HG03064 (cell line): ENCODE data around the gene TGFB2.

ENCODE experiments used
- ATAC-seq: cut with Tn5 transposase; IDR thresholded peaks from one replicate; pipeline ENCODE4 v1.9.1; 2021; ENCODE audit warnings: low read depth; ENCODE audit not compliant: unreplicated experiment

The TGFB2 gene

DNA sequence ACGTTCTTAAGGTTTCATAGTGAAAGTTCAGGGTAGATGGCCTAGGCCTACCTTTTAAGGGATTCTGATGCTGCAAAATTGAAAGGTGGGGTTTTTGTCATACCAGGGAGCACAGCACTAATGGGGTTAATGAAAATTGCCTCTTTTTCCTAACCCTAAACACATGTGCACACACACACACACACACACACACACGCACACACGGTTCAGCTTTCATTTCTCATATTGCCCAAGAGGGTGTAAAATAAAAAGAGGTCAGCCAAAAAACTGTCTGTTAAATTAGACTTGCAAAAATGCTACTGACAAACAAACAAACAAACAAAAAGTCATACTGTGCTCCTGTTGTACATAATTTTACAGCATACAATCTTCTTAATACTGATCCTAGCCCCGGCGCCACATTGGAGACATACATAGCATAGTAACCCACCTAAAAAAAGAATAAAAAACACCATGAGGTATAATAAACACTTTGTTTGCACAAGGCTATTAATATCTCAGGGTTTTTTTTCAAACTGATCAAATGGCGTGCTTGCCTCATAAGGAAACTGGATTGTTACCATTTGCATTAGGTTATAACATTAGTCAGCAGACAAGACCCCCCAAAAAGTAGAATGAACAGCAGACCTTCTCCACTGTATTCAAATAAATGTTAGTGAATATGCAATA is 69.1 kb downstream of the TGFB2 start:
- no peak for ATAC-seq

DNA sequence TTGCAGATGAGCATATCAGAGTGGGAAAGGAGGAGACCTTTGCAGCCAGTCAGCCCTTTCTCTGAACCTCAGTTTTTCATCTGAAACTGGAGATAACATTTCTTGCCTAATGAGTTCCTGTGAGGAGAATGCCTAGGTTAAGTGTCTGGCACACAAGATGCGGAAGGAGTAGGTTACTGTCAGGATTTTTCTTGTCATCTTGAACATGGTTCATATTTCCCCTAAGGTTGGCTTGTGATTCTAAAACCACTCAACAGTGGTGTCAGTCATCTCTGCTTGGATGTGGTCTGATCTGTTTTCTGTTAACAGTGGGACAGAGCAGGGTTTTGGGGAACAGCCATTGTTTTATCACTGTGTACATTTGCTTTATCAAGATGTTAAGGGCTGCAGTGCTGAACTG is 70.6 kb downstream of the TGFB2 start:
- ATAC-seq = no peak

DNA sequence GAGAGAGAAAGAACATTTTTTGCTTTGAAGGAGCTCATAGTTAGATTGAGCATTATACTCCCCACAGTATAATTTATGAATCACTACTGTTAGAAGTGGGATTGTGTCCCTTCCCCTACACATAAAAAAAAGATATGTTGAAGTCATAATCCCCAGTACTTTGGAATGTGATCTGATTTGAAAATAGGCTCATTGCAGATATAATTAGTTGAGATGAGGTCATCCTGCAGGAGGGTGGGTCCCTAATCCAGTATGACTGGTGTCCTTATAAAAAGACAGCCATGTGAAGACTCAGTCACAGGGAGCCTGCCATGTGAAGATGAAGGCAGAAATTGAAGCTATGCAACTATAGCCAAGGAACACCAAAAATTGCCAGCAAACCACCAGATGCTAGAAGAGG is 76.4 kb downstream of the TGFB2 start:
- ATAC-seq = no peak

DNA sequence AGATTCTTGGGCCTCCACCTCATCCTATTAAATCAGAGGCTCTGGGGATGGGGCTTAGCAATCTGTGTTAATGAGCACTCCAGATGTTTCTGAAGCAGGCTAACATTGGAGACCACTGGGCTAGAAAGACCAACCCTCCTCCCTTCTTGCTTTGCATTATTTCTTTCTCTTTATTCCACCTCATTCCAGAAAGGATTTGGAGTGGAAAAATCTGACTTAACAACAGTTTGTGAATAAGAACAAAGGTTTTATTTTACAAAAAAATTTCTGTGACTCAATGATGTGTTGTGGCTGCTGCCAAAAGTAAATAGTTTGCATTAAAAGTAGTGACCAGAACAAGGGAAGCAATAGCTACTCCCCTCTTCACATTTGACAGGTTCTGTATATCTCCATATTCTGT is 79.4 kb downstream of the TGFB2 start:
- no peak for ATAC-seq

DNA sequence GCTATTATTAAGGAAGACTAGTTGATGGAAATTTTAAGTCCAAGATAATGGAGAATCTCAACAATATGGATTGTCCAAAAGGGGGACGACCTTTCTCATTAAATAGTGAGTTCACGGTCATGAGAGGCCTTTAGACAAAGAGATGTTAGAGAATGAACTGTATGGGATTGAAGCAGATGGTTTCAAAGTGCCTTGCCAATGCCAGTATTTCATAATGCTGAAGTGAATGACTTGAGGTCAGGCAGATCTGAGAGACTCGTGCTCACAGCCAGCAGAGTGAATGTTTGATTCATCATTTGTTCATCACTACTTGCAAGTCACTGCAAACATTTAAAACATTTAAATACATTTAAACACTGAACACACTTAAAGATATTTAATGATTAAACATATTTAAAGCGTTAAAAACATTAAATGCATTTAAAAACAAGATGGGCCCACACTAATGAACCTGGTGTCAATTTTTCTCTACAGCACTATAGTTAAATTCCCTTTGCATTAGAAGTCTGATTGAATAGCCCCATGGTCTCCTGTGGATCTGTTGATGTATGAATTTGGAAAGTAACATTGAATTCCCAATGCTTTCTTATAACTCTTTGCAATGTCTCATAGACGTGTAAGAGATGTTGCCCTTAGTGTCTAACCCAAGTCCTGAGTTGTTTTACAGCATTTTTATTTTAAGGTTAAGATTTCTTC is 80.7 kb downstream of the TGFB2 start:
- ATAC-seq = no peak

DNA sequence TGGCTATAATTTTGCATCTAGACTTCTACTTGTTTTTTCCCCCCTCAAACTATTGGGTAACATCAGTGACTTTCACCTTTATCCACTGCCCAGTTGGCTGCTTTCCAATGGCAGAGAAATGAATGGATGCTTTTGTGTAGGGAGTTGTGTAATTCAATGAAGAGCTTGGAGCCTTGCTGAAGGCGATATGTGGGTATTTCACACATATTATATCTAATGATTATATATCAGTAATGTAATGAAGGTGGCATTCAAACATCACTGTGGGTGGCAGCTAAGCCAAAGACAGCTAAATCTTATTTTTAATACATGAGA is 81.2 kb downstream of the TGFB2 start:
- no peak for ATAC-seq

DNA sequence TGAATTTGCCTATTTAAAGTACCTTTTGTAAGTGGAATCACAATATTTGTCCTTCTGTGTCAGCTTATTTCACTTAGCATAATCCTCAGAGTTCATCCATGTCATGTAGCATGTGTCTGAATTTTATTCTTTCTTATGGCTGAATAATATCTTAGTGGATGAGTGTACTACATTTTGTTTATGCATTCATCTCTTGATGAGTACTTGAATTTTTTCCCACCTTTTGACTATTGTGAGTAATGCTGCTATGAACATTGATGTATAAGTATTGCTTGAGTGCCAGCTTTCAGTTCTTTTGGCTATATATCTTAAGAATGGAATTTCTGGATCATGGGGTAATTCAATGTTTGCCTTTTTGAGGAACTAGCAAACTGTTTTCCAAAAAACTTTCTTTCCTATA is 84.2 kb downstream of the TGFB2 start:
- no peak for ATAC-seq

DNA sequence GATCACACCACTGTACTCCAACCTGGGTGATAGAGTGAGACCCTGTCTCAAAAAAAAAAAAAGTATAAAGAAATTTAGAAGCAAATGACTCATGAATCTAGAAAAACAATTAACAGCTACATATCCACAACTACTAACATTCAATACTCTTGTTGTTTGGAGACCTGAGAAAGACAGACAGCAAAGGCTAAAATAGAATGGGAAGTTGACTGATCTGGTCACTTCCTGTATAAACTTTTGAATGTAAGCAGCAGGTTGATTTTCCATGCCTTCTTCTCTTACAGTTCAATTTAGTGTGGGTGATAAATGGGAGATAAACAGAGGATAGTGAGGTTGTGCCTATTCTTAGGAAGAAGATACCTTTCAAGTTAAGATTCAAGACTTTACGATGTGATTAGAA is 85.2 kb downstream of the TGFB2 start:
- ATAC-seq = no peak

DNA sequence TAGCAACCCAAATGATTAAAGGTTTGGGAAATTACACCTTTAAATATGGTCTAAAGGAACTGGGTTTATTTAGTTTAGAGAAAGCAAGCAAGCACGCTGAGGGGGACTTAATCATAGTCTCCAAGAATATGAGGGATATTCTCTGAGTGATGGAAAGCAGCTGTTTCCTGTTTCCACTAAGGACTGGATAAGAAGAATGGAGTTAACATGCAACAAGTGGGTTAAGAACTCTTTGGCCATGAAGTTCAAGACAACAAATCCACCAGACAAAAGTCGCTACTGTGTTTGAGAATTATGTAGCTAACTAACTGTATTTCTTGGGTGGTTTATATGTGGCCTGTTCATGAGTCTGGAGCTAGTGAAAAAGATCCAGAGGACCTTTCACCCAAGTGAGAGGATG is 85.7 kb downstream of the TGFB2 start:
- ATAC-seq = no peak

DNA sequence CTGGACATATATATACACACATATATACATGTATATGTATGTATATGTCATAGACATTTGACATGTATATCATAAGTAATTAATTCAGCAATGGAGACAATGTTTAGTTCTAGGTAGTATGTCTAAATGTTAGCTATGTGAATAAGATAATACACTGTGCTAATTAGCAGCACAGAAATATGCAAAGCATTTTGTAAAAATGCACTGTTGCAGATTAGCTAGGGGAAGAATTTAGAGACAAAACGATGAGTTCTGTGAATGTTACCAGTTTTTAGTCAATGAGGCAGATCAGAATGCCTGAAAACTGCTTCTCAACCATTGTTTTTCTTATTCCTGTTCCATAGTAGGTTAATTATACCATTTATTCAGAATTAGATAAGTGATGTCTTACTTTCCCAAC is 86.3 kb downstream of the TGFB2 start:
- ATAC-seq = no peak

DNA sequence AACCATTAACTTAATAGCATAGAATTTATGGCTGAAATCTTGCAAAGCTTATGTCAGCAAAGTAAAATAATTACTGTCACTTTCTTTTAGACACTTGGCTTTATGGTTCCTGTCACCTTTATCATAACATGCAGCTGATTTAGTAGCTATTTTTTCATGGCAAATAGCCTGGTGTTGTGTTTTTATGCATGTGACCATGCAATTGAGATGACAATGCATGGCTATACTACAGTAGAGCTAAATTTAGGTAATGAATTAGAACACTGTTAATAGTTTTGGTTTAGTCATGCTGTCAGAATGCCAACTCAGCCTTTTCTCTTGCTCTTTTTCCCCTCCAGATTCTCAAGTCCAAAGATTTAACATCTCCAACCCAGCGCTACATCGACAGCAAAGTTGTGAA is 88.6 kb downstream of the TGFB2 start:
- ATAC-seq = no peak

DNA sequence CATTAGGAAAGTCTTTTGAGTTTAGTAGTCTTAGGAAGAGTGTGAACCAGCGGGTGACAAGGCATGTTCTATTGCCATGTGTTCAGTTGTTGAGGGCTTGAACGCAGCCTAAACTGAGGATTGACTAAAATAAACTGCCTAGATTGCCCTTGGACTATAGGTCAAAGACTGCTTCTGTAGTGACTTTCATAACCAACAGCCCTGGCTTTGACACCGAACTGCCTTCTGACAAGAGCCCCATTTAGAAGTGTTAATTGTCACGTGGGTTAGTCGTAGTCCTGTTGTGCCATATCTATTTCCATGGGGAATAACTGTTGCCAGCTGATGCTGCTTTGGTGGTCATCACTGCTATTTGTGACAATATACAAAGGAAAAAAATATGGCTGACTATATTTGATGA is 90.4 kb downstream of the TGFB2 start:
- no peak for ATAC-seq

DNA sequence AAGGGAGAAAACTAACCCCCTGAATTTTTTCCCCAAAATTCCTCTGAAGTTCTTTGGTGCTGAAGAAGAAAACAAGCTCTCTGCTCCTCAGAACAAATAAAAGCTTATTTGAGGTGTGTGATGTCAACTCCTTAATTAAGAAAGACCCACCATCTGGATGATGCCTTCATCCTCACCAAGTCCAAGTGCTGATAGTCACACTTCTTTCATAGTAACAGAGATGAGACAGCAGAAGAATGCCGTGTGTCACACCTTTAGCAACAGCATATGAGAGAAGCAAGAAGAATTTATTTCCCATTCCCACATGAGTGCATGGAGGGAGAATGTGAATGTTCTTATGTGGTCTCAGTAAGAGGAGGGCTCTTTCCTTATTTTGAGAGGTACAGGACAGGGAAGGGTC is 91.2 kb downstream of the TGFB2 start:
- no peak for ATAC-seq

DNA sequence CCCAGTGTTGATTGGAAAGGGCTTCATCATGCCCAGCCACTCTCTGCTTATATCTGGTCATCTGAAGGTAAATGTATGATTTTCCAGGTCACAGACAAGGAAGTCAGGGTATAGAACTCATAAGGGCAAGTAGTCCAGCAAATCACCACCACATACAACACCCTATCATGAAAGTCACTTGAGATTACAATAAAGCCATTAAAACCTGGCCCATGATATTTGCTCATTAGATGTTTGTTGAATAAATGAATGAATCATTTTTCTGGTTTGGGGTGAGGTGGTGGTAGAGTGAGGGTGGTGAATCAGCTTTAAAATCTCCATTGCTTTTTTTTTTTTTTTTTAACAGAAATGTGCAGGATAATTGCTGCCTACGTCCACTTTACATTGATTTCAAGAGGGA is 91.9 kb downstream of the TGFB2 start:
- no peak for ATAC-seq

DNA sequence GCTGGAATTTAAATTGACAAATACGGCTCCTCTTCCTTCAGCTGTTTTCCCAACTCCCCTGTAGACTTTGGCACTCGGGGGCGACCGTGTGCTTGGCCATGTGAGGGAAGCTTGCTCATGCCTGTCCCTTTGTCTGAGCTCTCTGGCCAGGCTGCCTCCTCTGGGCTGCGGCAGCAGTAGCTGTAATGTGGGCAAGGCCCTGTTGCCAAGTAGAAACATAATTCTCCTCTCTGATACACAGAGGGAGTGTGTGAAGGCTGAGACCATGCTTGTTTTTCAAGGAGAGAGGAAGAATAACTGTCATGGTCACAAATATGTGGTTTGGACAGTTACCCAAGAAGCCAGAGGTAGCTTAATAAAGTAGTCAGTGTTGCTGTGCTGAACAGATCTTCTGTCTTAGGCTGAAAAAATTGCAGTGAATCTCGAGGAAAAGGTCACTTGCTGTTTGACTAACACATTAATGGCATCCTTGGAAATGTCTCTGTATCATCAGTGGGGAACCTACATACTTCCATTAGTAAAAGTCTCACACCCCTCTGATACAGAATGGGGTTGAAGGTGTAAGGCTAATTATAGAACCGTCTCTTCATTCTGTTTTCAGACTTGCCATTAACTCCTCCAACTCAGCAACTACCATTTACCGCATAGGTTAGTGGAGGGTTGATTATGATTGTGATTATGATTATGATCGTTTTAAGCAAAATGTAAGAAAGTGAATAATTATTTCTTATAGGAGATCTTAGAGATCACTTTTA is 94.6 kb downstream of the TGFB2 start:
- no peak for ATAC-seq

DNA sequence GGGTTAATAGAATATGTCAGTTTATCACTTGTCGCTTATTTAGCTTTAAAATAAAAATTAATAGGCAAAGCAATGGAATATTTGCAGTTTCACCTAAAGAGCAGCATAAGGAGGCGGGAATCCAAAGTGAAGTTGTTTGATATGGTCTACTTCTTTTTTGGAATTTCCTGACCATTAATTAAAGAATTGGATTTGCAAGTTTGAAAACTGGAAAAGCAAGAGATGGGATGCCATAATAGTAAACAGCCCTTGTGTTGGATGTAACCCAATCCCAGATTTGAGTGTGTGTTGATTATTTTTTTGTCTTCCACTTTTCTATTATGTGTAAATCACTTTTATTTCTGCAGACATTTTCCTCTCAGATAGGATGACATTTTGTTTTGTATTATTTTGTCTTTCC is 98.1 kb downstream of the TGFB2 start:
- ATAC-seq = no peak

DNA sequence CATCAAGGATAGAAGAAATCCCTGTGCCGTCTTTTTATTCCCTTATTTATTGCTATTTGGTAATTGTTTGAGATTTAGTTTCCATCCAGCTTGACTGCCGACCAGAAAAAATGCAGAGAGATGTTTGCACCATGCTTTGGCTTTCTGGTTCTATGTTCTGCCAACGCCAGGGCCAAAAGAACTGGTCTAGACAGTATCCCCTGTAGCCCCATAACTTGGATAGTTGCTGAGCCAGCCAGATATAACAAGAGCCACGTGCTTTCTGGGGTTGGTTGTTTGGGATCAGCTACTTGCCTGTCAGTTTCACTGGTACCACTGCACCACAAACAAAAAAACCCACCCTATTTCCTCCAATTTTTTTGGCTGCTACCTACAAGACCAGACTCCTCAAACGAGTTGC is 99.0 kb downstream of the TGFB2 start:
- no peak for ATAC-seq

DNA sequence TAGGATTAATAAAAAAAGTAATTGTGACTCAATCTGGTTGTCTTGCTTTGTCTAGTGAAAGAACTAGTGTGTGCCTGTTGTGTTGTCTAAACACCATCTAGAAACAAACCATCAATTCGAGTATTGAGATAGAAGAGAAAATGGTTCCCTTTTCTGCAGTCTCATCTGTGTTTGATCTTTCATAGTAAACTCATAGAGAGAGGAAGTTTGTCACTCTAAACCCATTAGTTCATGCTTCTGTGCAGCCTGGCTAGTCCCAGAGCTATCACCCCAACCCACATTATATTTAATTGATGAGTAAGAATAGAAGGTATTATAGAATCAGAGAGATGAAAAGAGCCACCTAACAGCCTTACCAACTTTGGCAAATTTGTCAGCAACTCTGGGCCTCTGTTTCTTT is 99.5 kb downstream of the TGFB2 start:
- ATAC-seq = no peak

DNA sequence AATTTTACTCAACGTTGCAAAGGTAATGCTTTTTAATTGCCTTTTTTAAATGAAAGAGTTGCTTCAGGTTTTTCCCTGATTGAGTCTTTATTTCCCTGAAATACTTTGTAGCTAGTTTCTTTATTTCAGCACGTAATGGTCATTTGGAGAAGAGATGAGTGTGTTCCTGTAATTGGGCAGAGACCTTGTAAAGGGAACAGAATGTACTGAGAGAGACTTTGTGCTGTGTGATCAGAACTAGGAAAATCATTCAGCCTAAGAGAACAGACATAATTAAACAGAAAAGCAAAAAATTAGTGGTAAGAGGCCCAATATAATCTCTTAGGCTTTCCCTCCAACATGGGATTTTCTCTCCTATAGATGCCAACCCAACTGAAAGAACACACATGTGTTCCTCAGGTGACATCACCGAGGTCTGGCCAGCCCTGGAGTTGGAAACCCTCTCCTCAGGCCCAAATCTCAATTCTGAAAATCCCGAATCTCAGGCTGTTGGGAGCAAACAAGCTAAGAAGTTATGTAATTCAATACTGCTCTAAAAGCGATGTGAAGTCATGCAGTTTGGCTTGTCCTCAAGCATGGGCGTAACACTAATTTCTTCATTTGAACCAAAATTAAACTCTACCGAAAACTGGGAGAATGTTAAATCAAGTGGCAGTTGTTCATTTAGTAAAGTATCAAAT is 102.0 kb downstream of the TGFB2 start:
- no peak for ATAC-seq

DNA sequence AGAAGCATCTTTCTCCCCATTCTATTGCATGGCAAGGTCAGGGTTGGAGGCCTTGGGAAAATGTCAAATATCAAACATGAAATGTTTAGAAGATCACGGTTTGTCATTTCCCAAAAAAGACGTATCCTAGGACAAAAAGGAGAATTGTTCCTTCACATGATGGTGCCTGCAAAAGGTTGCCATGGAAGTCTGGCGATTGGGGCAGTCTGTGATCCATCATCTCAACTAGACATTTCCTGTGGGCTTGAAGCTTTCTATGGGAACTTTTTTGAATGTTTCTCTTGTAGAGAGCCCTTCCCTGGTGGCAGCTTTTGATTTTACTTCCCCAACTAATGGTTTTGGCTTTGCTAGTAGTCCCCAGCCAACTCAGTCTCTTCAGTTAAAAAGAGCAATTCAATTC is 106.3 kb downstream of the TGFB2 start:
- no peak for ATAC-seq

DNA sequence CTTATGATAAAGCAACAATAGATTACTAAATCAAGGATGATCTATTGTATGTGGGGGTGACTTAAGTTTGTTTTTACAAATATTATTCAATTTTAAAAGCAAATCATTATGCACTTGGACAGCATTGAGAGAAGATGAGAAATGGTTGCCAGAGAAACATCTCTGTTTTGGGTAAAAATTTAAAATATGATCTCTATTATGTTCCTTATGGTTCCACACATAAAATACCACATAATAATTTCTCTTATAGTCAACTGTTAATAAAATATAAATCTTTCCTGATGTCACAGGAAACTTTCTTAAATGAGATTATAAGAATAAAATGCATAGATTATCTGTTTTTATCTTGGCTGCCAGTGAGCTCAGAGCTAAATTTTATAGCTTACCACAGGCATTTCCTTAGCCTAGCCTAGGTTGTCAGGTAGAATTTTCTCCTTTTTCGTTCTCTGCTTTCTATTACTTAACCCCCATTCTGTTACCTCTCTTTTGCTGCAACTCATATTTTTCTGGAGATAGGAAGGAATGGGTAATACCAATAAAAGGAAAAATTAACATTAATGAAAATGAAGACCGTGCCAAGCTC is 109.7 kb downstream of the TGFB2 start:
- no peak for ATAC-seq
